IMR-90 (cell line): ENCODE results near the gene OR2T35. TPM values are rescaled to one million over a fixed set of nuclear protein-coding genes. Genes with fewer than 3 reads are reported as not detected.

ENCODE experiments used
- ATAC-seq: fragments of 200-7000 bp; cut with Tn5 transposase; 2 replicates; pipeline ENCODE4 v1.9.1; 2020; ENCODE audit warnings: low read depth, mild to moderate bottlenecking, moderate library complexity
- BruUV-seq: library from RNA; stranded (reverse); fragments of 400-500 nt; replicated peaks from 2 replicates; lab custom pipeline; 2021; lab: Mats Ljungman, UMichigan
- CTCF ChIA-PET: fragments of 300-600 bp; formaldehyde crosslinking; extraction: SDS; loops from one replicate; lab custom pipeline; 2021; ENCODE audit warnings: antibody characterized with exemption; lab: Yijun Ruan, JAX
- POLR2A ChIA-PET: fragments of 300-600 bp; sonication (Branson Sonifier 250); formaldehyde crosslinking; loops from one replicate; lab custom pipeline; 2022; ENCODE audit warnings: antibody characterized with exemption; ENCODE audit not compliant: unreplicated experiment; lab: Charles Lee
- DNase-seq: peaks from one replicate; pipeline ENCODE4 v3.0.0; 2013
- H2AFZ ChIP-seq: replicated peaks from 2 replicates; pipeline ENCODE3; 2013; ENCODE audit warnings: low read length, mild to moderate bottlenecking; ENCODE audit not compliant: poor library complexity
- H2AK5ac ChIP-seq: 2 replicates; pipeline ENCODE4 v1.6.1; 2013; ENCODE audit warnings: low read depth, low read length, inconsistent platforms
- H2AK9ac ChIP-seq: replicated peaks from 2 replicates; pipeline ENCODE3; 2013; ENCODE audit warnings: mild to moderate bottlenecking, low read depth, low read length, moderate library complexity; ENCODE audit not compliant: poor library complexity
- H2BK120ac ChIP-seq: 2 replicates; pipeline ENCODE4 v1.6.1; 2013; ENCODE audit warnings: low read depth, low read length, inconsistent platforms
- H2BK15ac ChIP-seq: 3 replicates; pipeline ENCODE4 v1.6.1; 2013; ENCODE audit warnings: low read depth, low read length, inconsistent platforms
- H2BK20ac ChIP-seq: 2 replicates; pipeline ENCODE4 v1.6.1; 2013; ENCODE audit warnings: low read depth, mild to moderate bottlenecking, inconsistent platforms, low read length, moderate library complexity
- H2BK5ac ChIP-seq: 2 replicates; pipeline ENCODE4 v1.6.1; 2013; ENCODE audit warnings: mild to moderate bottlenecking, low read depth, low read length, inconsistent platforms; ENCODE audit not compliant: poor library complexity, severe bottlenecking
- H3K14ac ChIP-seq: replicated peaks from 2 replicates; pipeline ENCODE4 v1.6.1; 2013; ENCODE audit warnings: low read depth, low read length, inconsistent platforms
- H3K18ac ChIP-seq: 2 replicates; pipeline ENCODE4 v1.6.1; 2013; ENCODE audit warnings: low read depth, low read length, control low read depth
- H3K23ac ChIP-seq: 2 replicates; pipeline ENCODE4 v1.6.1; 2013; ENCODE audit warnings: low read depth, low read length, inconsistent platforms
- H3K27ac ChIP-seq: 2 replicates; pipeline ENCODE4 v1.5.1; 2013; ENCODE audit warnings: mild to moderate bottlenecking, control low read depth, low read length; ENCODE audit not compliant: insufficient read depth
- H3K27me3 ChIP-seq: 2 replicates; pipeline ENCODE4 v1.6.1; 2013; ENCODE audit warnings: low read length; ENCODE audit not compliant: control insufficient read depth, insufficient read depth
- H3K36me3 ChIP-seq: 2 replicates; pipeline ENCODE4 v1.6.1; 2013; ENCODE audit warnings: low read length, mixed read lengths; ENCODE audit not compliant: control insufficient read depth, insufficient read depth
- H3K4ac ChIP-seq: 2 replicates; pipeline ENCODE4 v1.6.1; 2013; ENCODE audit warnings: low read depth, low read length, inconsistent platforms
- H3K4me1 ChIP-seq: 2 replicates; pipeline ENCODE4 v1.6.1; 2013; ENCODE audit warnings: low read length, mixed read lengths; ENCODE audit not compliant: control insufficient read depth, insufficient read depth
- H3K4me2 ChIP-seq: 2 replicates; pipeline ENCODE4 v1.6.1; 2013; ENCODE audit warnings: low read depth, mild to moderate bottlenecking, control low read depth, low read length, moderate library complexity
- H3K4me3 ChIP-seq: 2 replicates; pipeline ENCODE4 v1.5.1; 2013; ENCODE audit warnings: low read depth, mild to moderate bottlenecking, control low read depth, low read length, moderate library complexity; ENCODE audit not compliant: insufficient read depth
- H3K56ac ChIP-seq: 2 replicates; pipeline ENCODE4 v1.6.1; 2013; ENCODE audit warnings: low read length, inconsistent platforms; ENCODE audit not compliant: insufficient read depth; ENCODE audit errors: extremely low read depth
- H3K79me1 ChIP-seq, 2 experiments: 2 replicates each; pipeline ENCODE4 v1.6.1; 2013; ENCODE audit warnings: low read length in 2 of 2, inconsistent platforms in 1 of 2, low read depth in 1 of 2
- H3K9ac ChIP-seq: 2 replicates; pipeline ENCODE4 v1.6.1; 2013; ENCODE audit warnings: low read depth, low read length, control low read depth
- H3K9me1 ChIP-seq: 2 replicates; pipeline ENCODE4 v1.6.1; 2013; ENCODE audit warnings: low read length, inconsistent platforms; ENCODE audit not compliant: insufficient read depth
- H3K9me3 ChIP-seq: 2 replicates; pipeline ENCODE4 v1.6.1; 2013; ENCODE audit warnings: low read length; ENCODE audit not compliant: control insufficient read depth, insufficient read depth
- H4K20me1 ChIP-seq: 2 replicates; pipeline ENCODE4 v1.6.1; 2013; ENCODE audit warnings: low read length, inconsistent platforms; ENCODE audit not compliant: insufficient read depth
- H4K5ac ChIP-seq: 2 replicates; pipeline ENCODE4 v1.6.1; 2013; ENCODE audit warnings: mild to moderate bottlenecking, low read depth, low read length, control low read depth
- H4K8ac ChIP-seq, 2 experiments: 2 replicates each; pipeline ENCODE4 v1.6.1; 2013; ENCODE audit warnings: low read depth in 2 of 2, low read length in 2 of 2, control low read depth in 1 of 2, inconsistent platforms in 1 of 2
- H4K91ac ChIP-seq: 2 replicates; pipeline ENCODE4 v1.6.1; 2013; ENCODE audit warnings: low read depth, low read length, inconsistent platforms; ENCODE audit not compliant: insufficient read depth
- CHD1 ChIP-seq: IDR thresholded peaks from 2 replicates; pipeline ENCODE4 v1.6.1; 2012; ENCODE audit warnings: low read depth, low read length, improper control_type of control experiment
- USF2 ChIP-seq: fragments of 150-350 bp; IDR thresholded peaks from 2 replicates; pipeline ENCODE4 v1.6.1; 2017; ENCODE audit warnings: mild to moderate bottlenecking, antibody characterized with exemption, low read length, low read depth
- WGBS, 2 experiments: methylation state at CpG; one replicate each; pipeline versions ENCODE4 v1.1.5 to v1.1.7; 2013; ENCODE audit warnings: missing lambda C conversion rate in 2 of 2; ENCODE audit not compliant: insufficient read length in 1 of 2; ENCODE audit errors: extremely low coverage in 2 of 2; 5-methylcytosine and 5-hydroxymethylcytosine counted together
- dilution Hi-C: fragments of 300-500 bp; cut with HindIII; formaldehyde crosslinking; loops from one replicate; pipeline ENCODE4 v1.14.3; 2018; ENCODE audit warnings: low sequenced_read_pairs; ENCODE audit not compliant: unreplicated experiment
- in situ Hi-C: fragments of 300-500 bp; cut with MboI; formaldehyde crosslinking; loops from 3 replicates; pipeline ENCODE4 v1.14.3; 2019; ENCODE audit warnings: low sequenced_read_pairs, inconsistent platforms, mixed read lengths
- intact Hi-C: fragments of 100-400 bp; cut with micrococcal nuclease; formaldehyde crosslinking; loops from 2 replicates; pipeline ENCODE4 v1.10.0; 2022
- polyA plus RNA-seq, 3 experiments: library from polyadenylated mRNA; depleted of rRNA; stranded (reverse); fragments of >200 nt; gene quantifications; 2 replicates each; pipeline ENCODE4 v1.2.3, GENCODE V29; 2012; ENCODE audit warnings: low replicate concordance in 1 of 3
- total RNA-seq: library from RNA; depleted of rRNA; stranded (reverse); fragments of >200 nt; gene quantifications from 2 replicates; pipeline ENCODE4 v1.2.3, GENCODE V29; 2012

Gene OR2T35
- total and polyA plus RNA-seq, 2 of the 4 experiments (the other 2 are of a cell fraction): not detected

- no peak within 1 kb of the TSS for H3K23ac ChIP-seq
- H2BK15ac ChIP-seq: no peak within 1 kb of the TSS
- no peak within 1 kb of the TSS for H4K8ac ChIP-seq
- BruUV-seq: no TSS peak
- H3K9me1 ChIP-seq: no peaks in the 10 kb centered on the region
- H2BK120ac ChIP-seq: no peak within 1 kb of the TSS
- H3K27me3 ChIP-seq: no peaks in the 10 kb centered on the region
- TF ChIP-seq USF2: no peak
- no peak for TF ChIP-seq CHD1
- no peak within 1 kb of the TSS for H3K27ac ChIP-seq
- H2AK9ac ChIP-seq: no peak within 1 kb of the TSS
- no peaks in the 10 kb centered on the region for H3K79me1 ChIP-seq
- H3K4me2 ChIP-seq: no peak within 1 kb of the TSS
- POLR2A ChIA-PET: no interaction called here
- H3K9me3 ChIP-seq: peaks cover 3% of the 10 kb centered on the region; the same call in 1 of the 2 replicates
- in situ Hi-C loops (no loop called here), dilution Hi-C loops (no loop called here), intact Hi-C loops (no loop called here)
- no peak within 1 kb of the TSS for H3K4ac ChIP-seq
- no peaks in the 10 kb centered on the region for H4K20me1 ChIP-seq
- no peak within 1 kb of the TSS for H3K56ac ChIP-seq
- no peaks in the 10 kb centered on the region for H3K36me3 ChIP-seq
- CTCF ChIA-PET: no interaction called here
- no peak within 1 kb of the TSS for H3K4me3 ChIP-seq
- H3K18ac ChIP-seq: no peak within 1 kb of the TSS
- no peak within 1 kb of the TSS for H2BK20ac ChIP-seq
- no peaks in the 10 kb centered on the region for H3K4me1 ChIP-seq
- no peak for DNase-seq
- no peak within 1 kb of the TSS for H3K9ac ChIP-seq
- no peak within 1 kb of the TSS for H2BK5ac ChIP-seq
- no peak for ATAC-seq
- H4K5ac ChIP-seq: no peak within 1 kb of the TSS
- no CpG with 5 or more reads among the region's 6 CpGs for WGBS, 2 experiments
- H2AFZ ChIP-seq: no peak within 1 kb of the TSS
- no peak within 1 kb of the TSS for H3K14ac ChIP-seq
- H2AK5ac ChIP-seq: no peak within 1 kb of the TSS
- H4K91ac ChIP-seq: no peak within 1 kb of the TSS
These were observed 47.5 kb downstream of the OR2T35 start, which contains the start of gene OR2T10 for GRCh38 chr1:248597589-248597988. Gene OR2T10, minus strand, starts transcription at chr1:248597700. Its CDS starts 3,932 bp downstream, at chr1:248593768.
